GM18498 (cell line): ENCODE results near the gene NPC1.
"Not testable (repeated sequence)": the region's sequence is repeated elsewhere in the genome, so short reads cannot be mapped to it uniquely, and the experiment has no call there.

Experiments used
- ATAC-seq: cut with Tn5 transposase; IDR thresholded peaks from one replicate; pipeline ENCODE4 v1.9.1; 2021; ENCODE audit warnings: mild to moderate bottlenecking, moderate library complexity; ENCODE audit not compliant: unreplicated experiment

Gene NPC1

DNA sequence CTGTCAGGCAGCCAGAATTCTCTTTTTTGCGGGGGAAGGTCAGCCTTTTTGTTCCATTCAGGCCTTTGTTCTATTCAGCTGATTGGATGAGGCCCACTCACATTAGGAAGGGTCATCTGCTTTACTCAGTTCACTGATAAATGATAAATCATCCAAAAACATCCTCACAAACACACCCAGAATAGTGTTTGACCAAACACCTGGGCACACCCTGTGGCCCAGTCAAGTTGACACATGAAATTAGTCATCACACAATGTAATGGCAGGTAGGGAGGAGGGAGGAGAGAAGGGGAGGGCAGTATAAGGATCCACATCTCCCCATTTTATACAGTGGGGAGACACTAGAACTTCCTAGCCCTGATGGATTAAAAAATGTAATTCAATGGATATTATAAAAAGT is 91.3 kb downstream of the NPC1 start:
- ATAC-seq = no peak

GRCh38 chr18:23493654-23494053 is 92.7 kb downstream of the NPC1 start:
- ATAC-seq = no peak

GRCh38 chr18:23489586-23489985 is 96.7 kb downstream of the NPC1 start:
- ATAC-seq = not testable (repeated sequence)

DNA sequence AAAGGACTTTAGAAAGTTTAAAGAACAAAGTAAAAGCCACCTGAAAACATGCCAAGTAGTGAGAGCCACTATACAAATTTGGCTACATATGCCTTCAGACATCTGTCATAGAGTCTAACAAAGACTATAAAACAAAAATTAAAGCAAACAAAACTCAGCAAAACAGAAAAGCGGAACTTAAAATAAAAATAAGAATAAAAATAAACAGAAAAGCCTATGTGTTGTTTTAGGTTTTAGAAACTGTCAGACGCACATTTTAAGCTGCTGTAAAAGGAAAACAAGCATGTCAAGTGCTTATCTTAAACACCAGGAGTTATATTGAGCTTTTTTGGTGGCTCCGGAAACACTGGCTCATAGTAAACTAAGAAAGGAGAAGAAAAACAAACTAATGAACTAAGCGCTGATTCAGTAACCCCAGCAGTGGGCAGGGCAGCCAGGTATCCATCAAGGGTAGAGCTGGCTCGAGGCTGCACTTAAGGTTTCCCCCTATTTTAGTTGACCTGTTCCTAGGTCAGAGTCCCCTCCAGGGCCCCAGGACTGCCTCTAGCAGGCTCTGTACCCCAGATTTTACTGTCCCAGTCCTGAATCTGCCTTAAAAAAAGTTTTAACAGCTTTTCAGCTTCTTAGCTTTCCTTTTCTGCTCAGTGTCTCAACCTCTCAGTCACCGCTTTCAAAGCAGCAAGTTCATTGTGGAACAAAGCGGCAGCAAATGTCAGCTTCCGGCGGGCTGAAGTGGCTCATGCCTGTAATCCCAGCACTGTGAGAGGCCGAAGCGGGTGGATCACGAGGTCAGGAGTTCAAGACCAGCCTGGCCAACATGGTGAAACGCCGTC is 98.4 kb downstream of the NPC1 start:
- ATAC-seq = peak; percentile 84

DNA sequence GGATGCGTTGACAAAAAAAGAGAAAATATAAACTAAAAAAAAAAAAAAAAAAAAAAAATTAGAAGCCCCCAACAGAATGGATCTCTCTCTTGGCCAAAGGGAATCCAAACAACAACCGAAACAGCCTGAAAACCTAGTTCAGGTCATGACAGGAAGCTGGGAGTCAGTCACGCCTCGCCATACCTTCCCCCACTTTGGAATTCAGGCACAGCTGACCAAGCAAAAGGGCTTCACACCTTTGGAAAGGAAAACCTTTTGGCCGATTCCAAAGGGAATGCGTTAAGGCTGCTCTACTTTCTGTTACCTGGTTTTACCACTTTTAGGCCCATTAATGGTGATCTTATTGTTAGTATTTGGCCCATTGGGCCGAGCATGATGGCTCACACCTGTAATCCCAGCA is 100.9 kb downstream of the NPC1 start:
- no peak for ATAC-seq

- ATAC-seq = no peak
Observed at GRCh38 chr18:23484561-23485182, 101.6 kb downstream of the NPC1 start.
